Measurements from ENCODE around the gene CCDC137. TPM values are rescaled to one million over a fixed set of nuclear protein-coding genes. Genes with fewer than 3 reads are reported as not detected.

The CCDC137 gene
- total and polyA plus RNA-seq, 2 donors (not counting 1 experiment from before 2014, with no cell fraction given) = 6.9 to 9.8 TPM

GRCh38 chr17:81717766-81718089 lies 51.2 kb downstream of the CCDC137 start:
- no peak for DNase-seq (ENCODE audit: low read depth in 2 of 2)
- Histone ChIP-seq H3K9me3 (ENCODE audit: control insufficient read depth, insufficient read depth, low read depth, low read length) (no peaks in the 10 kb centered on the region), H3K4me2 (ENCODE audit: extremely low read depth, insufficient read depth, low read length) (no peak overlapping the region), H3K79me2 (ENCODE audit: control insufficient read depth, insufficient read depth, low read length) (peaks cover 6% of the 10 kb centered on the region), H3K36me3 (ENCODE audit: control insufficient read depth, insufficient read depth, low read length) (peaks cover 3% of the 10 kb centered on the region), H3K27ac (ENCODE audit: insufficient read depth, low read length) (no peak overlapping the region), H3K9ac (ENCODE audit: insufficient read depth, low read length) (no peak overlapping the region), H3K4me1 (ENCODE audit: control insufficient read depth, extremely low read depth, insufficient read depth, low read length) (peaks cover 13% of the 10 kb centered on the region), H3K4me3 (replicated peaks in 1 of 4; ENCODE audit: control extremely low read depth in 1 of 4, insufficient read depth in 1 of 4, low read depth in 3 of 4, low read length in 4 of 4) (no peak overlapping the region), H4K20me1 (ENCODE audit: control insufficient read depth, extremely low read depth, insufficient read depth, low read length) (no peaks in the 10 kb centered on the region), H2AFZ (ENCODE audit: low read length) (no peak overlapping the region), H3K27me3 (ENCODE audit: control insufficient read depth, insufficient read depth, low read length) (no peaks in the 10 kb centered on the region)
- TF ChIP-seq CTCF (conservative IDR thresholded peaks at IDR 0.05 in 1 of 2, IDR thresholded peaks at IDR 0.05 in 1 of 2; ENCODE audit: low read depth in 1 of 2, low read length in 2 of 2) (no peak), EZH2 (IDR thresholded peaks at IDR 0.05; ENCODE audit: low read length, missing control alignments) (no peak)

DNA sequence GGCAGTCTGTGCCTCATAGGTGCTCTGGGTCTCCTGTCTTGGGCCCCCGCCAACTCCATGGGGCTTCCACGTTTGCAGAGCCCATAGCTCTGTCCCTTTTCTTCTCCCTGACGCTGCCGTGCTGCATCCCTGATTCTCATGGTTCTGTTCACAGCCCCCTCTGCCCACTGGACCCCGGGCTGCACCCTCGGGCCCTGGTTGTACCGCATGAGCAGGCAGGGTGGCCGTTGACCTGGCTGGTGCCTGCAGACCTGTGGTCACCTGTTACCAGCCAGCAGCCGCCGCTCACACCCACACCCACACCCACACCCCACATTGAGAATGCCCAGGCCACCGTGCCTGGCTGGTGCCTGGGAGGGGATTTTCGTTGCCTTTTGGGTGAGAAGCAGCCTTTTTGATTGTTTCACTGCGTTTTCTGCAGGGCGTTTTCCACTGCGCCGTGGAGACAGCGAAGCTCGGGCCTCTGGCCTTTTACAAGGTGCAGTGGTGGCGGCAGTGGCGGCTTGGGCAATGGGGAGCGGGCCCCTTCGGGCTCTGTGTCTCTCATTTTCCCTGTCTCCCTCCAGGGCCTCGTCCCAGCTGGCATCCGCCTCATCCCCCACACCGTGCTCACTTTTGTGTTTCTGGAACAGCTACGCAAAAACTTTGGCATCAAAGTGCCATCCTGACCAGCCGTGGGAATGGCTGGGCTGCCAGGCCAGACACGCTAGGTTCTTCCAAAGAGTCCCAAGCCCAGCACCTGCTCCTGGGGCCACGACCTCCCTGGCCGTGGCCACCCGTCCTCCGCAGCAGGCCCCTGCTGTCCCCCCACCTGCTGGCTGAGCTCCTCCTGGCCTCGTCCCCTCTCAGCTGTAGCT lies 53.1 kb downstream of the CCDC137 start:
- no peaks in the 10 kb centered on the region for H3K79me2 ChIP-seq (ENCODE audit: control insufficient read depth, insufficient read depth, low read length)
- TF ChIP-seq CTCF (conservative IDR thresholded peaks at IDR 0.05 in 1 of 2, IDR thresholded peaks at IDR 0.05 in 1 of 2; ENCODE audit: low read depth in 1 of 2, low read length in 2 of 2) = no peak
- no peak for TF ChIP-seq EZH2 (IDR thresholded peaks at IDR 0.05; ENCODE audit: low read length, missing control alignments)
- H4K20me1 ChIP-seq (ENCODE audit: control insufficient read depth, extremely low read depth, insufficient read depth, low read length) = no peaks in the 10 kb centered on the region
- H3K36me3 ChIP-seq (ENCODE audit: control insufficient read depth, insufficient read depth, low read length) = peaks cover 3% of the 10 kb centered on the region
- H3K27me3 ChIP-seq (ENCODE audit: control insufficient read depth, insufficient read depth, low read length) = no peaks in the 10 kb centered on the region
- H3K4me2 ChIP-seq (ENCODE audit: extremely low read depth, insufficient read depth, low read length) = no peak overlapping the region
- no peak for DNase-seq (ENCODE audit: low read depth in 2 of 2)
- H2AFZ ChIP-seq (ENCODE audit: low read length) = no peak overlapping the region
- peaks cover 8% of the 10 kb centered on the region for H3K4me1 ChIP-seq (ENCODE audit: control insufficient read depth, extremely low read depth, insufficient read depth, low read length)
- no peaks in the 10 kb centered on the region for H3K9me3 ChIP-seq (ENCODE audit: control insufficient read depth, insufficient read depth, low read depth, low read length)
- H3K9ac ChIP-seq (ENCODE audit: insufficient read depth, low read length) = no peak overlapping the region
- H3K27ac ChIP-seq (ENCODE audit: insufficient read depth, low read length) = no peak overlapping the region
- no peak overlapping the region for H3K4me3 ChIP-seq (replicated peaks in 1 of 4; ENCODE audit: control extremely low read depth in 1 of 4, insufficient read depth in 1 of 4, low read depth in 3 of 4, low read length in 4 of 4)

GRCh38 chr17:81720267-81721071 lies 53.9 kb downstream of the CCDC137 start:
- no peaks in the 10 kb centered on the region for H3K27me3 ChIP-seq (ENCODE audit: control insufficient read depth, insufficient read depth, low read length)
- H3K36me3 ChIP-seq (ENCODE audit: control insufficient read depth, insufficient read depth, low read length) = peaks cover 3% of the 10 kb centered on the region
- no peak overlapping the region for H3K9ac ChIP-seq (ENCODE audit: insufficient read depth, low read length)
- TF ChIP-seq CTCF (conservative IDR thresholded peaks at IDR 0.05 in 1 of 2, IDR thresholded peaks at IDR 0.05 in 1 of 2; ENCODE audit: low read depth in 1 of 2, low read length in 2 of 2) = no peak
- no peak for TF ChIP-seq EZH2 (IDR thresholded peaks at IDR 0.05; ENCODE audit: low read length, missing control alignments)
- H3K4me2 ChIP-seq (ENCODE audit: extremely low read depth, insufficient read depth, low read length) = no peak overlapping the region
- no peaks in the 10 kb centered on the region for H3K9me3 ChIP-seq (ENCODE audit: control insufficient read depth, insufficient read depth, low read depth, low read length)
- no peak for DNase-seq (ENCODE audit: low read depth in 2 of 2)
- no peaks in the 10 kb centered on the region for H4K20me1 ChIP-seq (ENCODE audit: control insufficient read depth, extremely low read depth, insufficient read depth, low read length)
- peaks cover 8% of the 10 kb centered on the region for H3K4me1 ChIP-seq (ENCODE audit: control insufficient read depth, extremely low read depth, insufficient read depth, low read length)
- H3K4me3 ChIP-seq (replicated peaks in 1 of 4; ENCODE audit: control extremely low read depth in 1 of 4, insufficient read depth in 1 of 4, low read depth in 3 of 4, low read length in 4 of 4) = no peak overlapping the region
- H2AFZ ChIP-seq (ENCODE audit: low read length) = no peak overlapping the region
- H3K79me2 ChIP-seq (ENCODE audit: control insufficient read depth, insufficient read depth, low read length) = no peaks in the 10 kb centered on the region
- H3K27ac ChIP-seq (ENCODE audit: insufficient read depth, low read length) = no peak overlapping the region
